ENCODE data around the gene XRN1. TPM values are rescaled to one million over a fixed set of nuclear protein-coding genes. Genes with fewer than 3 reads are reported as not detected.

XRN1 gene
- total RNA-seq, 1 experiment from 2014 or later: 11.2 TPM

DNA sequence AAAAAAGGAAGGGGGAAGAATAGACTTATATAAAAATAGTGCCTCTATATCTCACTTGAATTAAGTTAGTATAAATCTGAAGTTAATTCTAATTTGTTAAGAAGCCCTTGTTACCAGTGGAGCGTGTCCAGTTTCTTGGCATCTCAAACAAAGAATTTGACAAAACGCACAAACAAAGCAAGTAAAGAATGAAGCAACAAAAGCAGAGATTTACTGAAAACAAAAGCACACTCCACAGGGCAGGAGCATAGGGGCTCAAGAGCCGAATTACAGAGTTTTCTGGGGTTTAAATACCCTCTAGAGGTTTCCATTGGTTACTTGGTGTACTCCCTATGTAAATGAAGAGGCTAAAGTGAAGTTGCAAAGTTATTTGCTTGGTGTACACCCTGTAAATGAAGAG is 188.5 kb downstream of the XRN1 start:
- Histone ChIP-seq H3K4me3 (no peak overlapping the region), H3K36me3 (no peaks in the 10 kb centered on the region), H3K9me3 (peaks cover 14% of the 10 kb centered on the region), H3K27me3 (no peaks in the 10 kb centered on the region)
- no peak for DNase-seq

DNA sequence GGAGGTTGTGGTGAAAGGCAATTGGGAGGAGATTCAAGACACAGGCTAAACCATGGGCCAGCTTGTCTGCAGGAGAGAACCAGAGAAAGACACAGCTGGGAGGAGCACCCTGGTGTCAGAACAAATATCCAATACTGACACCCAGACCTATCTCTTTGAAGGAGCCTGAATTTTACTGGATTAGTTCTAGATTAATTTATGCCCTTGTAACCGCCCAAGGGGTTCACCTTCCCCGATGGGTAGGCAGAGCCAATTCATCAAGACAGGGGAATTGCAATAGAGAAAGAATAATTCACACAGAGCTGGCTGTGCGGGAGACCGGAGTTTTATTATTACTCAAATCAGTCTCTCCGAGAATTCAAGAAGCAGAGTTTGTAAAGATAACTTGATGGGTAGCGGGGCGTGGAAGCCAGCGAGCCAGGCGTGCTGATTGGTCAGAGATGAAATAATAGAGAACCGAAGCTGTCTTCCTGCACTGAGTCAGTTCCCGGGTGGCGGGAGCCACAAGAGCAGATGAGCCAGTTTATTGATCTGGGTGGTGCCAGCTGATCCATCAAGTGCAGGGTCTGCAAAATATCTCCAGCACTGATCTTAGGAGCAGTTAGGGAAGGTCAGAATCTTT is 191.0 kb downstream of the XRN1 start:
- Histone ChIP-seq H3K27me3 (no peaks in the 10 kb centered on the region), H3K4me3 (no peak overlapping the region), H3K36me3 (no peaks in the 10 kb centered on the region), H3K9me3 (peaks cover 16% of the 10 kb centered on the region)
- no peak for DNase-seq

Other genes with a start within 250 kb of the XRN1 start
- gene GK5, start 222.5 kb downstream of the XRN1 start, total RNA-seq (2014; rRNA removed; shearing (Covaris generic); ENCODE audit: low replicate concordance): 4.4 and 19.7 TPM in 2 replicates
- gene ATR, start 130.7 kb upstream of the XRN1 start, total RNA-seq (2014; rRNA removed; shearing (Covaris generic); ENCODE audit: low replicate concordance): 11.1 and 53.0 TPM in 2 replicates
- gene PLS1, start 148.4 kb upstream of the XRN1 start, total RNA-seq (2014; rRNA removed; shearing (Covaris generic); ENCODE audit: low replicate concordance): 1.3 and 2.1 TPM in 2 replicates

Data from MG63 (cell line).